Panc1 (cell line): Measurements from ENCODE around the gene PPP2R1A.

Source experiments
- CTCF ChIP-seq: fragments of 450-650 bp; IDR thresholded peaks from 2 replicates; pipeline ENCODE4 v1.5.1; 2017; ENCODE audit warnings: mild to moderate bottlenecking
- POLR2AphosphoS5 ChIP-seq: IDR thresholded peaks from 2 replicates; pipeline ENCODE4 v1.6.1; 2012; ENCODE audit warnings: mild to moderate bottlenecking, low read depth, low read length, moderate library complexity

GRCh38 chr19:52230685-52231084 is 40.8 kb downstream of the PPP2R1A start:
- no peak for TF ChIP-seq CTCF
- no peak for TF ChIP-seq POLR2AphosphoS5
